Vagina (tissue), 2 donors: ENCODE measurements around the gene GCHFR.

Experiments
- POLR2A ChIP-seq, 2 donors: fragments of 450-650 bp; IDR thresholded peaks; one replicate each; pipeline ENCODE4 v1.6.1; 2017; ENCODE audit warnings: antibody characterized with exemption in 2 of 2, mild to moderate bottlenecking in 2 of 2, moderate library complexity in 2 of 2
- POLR2AphosphoS5 ChIP-seq, 2 donors: sonication (generic); formaldehyde crosslinking; IDR thresholded peaks; one replicate each; pipeline ENCODE4 v1.9.0; 2017; ENCODE audit warnings: antibody characterized with exemption in 2 of 2, mild to moderate bottlenecking in 2 of 2, low read depth in 1 of 2; ENCODE audit not compliant: insufficient read depth in 1 of 2
- TF ChIP-seq, protein P1 (sequence below), 3 experiments: fragments of 450-650 bp in 2 of 3; fragments of 200-600 bp in 1 of 3; sonication (generic) in 1 of 3; IDR thresholded peaks; one replicate each; pipeline ENCODE4 v1.5.1; 2017 to 2019; ENCODE audit warnings: antibody characterized with exemption in 3 of 3, mild to moderate bottlenecking in 2 of 3, moderate library complexity in 2 of 3

DNA sequence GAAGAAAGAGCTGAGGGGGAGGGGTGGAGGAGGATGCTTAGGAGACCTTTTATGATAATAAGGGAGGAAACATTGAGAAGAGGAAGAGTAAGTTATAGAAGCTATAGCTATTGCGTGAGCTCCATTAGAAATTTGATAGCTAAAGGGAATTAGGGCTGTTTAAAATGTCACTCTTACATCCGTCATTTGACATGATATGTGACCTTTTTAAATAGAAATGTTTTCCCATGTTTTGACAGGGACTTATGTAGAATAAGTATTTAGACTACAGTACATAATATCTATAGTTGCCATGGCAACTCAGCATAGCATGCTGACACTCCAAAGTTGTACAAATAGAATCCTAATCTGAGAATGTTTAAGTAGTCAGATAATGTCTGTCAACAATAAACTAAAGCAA, 49.7 kb upstream of the GCHFR start:
- TF ChIP-seq, protein P1, sequence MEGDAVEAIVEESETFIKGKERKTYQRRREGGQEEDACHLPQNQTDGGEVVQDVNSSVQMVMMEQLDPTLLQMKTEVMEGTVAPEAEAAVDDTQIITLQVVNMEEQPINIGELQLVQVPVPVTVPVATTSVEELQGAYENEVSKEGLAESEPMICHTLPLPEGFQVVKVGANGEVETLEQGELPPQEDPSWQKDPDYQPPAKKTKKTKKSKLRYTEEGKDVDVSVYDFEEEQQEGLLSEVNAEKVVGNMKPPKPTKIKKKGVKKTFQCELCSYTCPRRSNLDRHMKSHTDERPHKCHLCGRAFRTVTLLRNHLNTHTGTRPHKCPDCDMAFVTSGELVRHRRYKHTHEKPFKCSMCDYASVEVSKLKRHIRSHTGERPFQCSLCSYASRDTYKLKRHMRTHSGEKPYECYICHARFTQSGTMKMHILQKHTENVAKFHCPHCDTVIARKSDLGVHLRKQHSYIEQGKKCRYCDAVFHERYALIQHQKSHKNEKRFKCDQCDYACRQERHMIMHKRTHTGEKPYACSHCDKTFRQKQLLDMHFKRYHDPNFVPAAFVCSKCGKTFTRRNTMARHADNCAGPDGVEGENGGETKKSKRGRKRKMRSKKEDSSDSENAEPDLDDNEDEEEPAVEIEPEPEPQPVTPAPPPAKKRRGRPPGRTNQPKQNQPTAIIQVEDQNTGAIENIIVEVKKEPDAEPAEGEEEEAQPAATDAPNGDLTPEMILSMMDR (IDR thresholded peaks at IDR 0.05), result no peak
- TF ChIP-seq POLR2A (IDR thresholded peaks at IDR 0.05) (no peak), POLR2AphosphoS5 (IDR thresholded peaks at IDR 0.05; ENCODE audit: insufficient read depth in 1 of 2, low read depth in 1 of 2) (no peak)
